HUES6 (cell line): ENCODE data around the gene NLRP6.
"Not testable (repeated sequence)": the region's sequence is repeated elsewhere in the genome, so short reads cannot be mapped to it uniquely, and the experiment has no call there.

Experiments
- H3K27ac ChIP-seq: 2 replicates; pipeline ENCODE4 v1.7.0; 2013; ENCODE audit warnings: low read depth, mild to moderate bottlenecking, low read length, inconsistent platforms
- H3K27me3 ChIP-seq: 2 replicates; pipeline ENCODE4 v1.6.1; 2013; ENCODE audit warnings: low read length; ENCODE audit not compliant: control insufficient read depth, insufficient read depth
- H3K36me3 ChIP-seq: 2 replicates; pipeline ENCODE4 v1.6.1; 2013; ENCODE audit warnings: low read length; ENCODE audit not compliant: control insufficient read depth, insufficient read depth
- H3K4me1 ChIP-seq: 2 replicates; pipeline ENCODE4 v1.6.1; 2013; ENCODE audit warnings: low read length; ENCODE audit not compliant: control insufficient read depth, insufficient read depth
- H3K4me3 ChIP-seq: 2 replicates; pipeline ENCODE4 v1.5.1; 2013; ENCODE audit warnings: low read depth, low read length
- H3K9ac ChIP-seq: one replicate; pipeline ENCODE4 v1.6.1; 2013; ENCODE audit warnings: mild to moderate bottlenecking, low read length
- H3K9me3 ChIP-seq: 2 replicates; pipeline ENCODE4 v1.6.1; 2013; ENCODE audit warnings: low read depth, low read length; ENCODE audit not compliant: control insufficient read depth, insufficient read depth

Gene NLRP6

DNA sequence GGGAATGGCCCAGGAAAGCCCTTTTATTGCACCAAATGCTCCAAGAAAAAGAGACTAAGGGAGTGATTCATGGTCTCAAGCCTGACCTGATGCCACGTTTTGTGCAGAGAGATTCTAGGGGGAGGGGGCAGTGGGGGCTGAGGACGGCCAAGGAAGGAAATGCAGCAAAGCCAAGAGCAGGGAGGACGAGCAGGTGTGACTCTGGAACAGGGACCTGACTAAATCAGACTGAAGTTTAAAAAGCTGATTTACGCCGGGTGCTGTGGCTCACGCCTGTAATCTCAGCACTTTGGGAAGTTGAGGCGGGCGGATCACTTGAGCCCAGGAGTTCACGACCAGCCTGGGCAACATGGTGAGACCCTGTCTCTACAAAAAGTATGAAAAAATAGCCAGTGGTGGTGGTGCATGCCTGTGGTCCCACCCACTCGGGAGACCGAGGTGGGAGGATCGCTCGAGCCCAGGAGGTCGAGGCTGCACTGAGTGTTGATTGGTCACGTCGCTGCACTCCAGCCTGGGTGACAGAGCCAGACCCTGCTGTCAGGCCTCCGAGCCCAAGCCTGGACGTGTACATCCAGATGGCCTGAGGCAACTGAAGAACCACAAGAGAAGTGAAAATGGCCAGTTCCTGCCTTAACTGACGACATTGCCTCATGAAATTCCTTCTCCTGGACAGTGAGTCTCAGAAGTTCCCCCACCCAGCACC, 53.3 kb downstream of the NLRP6 start:
- Histone ChIP-seq H3K27me3 (no peaks in the 10 kb centered on the region), H3K4me1 (peaks cover 28% of the 10 kb centered on the region), H3K9me3 (peaks cover 12% of the 10 kb centered on the region), H3K9ac (no peak overlapping the region), H3K36me3 (0 out of 2 replicates have a peak, but pooled peaks cover 5% of the 10 kb centered on the region), H3K27ac (no peak overlapping the region), H3K4me3 (no peak overlapping the region)

DNA sequence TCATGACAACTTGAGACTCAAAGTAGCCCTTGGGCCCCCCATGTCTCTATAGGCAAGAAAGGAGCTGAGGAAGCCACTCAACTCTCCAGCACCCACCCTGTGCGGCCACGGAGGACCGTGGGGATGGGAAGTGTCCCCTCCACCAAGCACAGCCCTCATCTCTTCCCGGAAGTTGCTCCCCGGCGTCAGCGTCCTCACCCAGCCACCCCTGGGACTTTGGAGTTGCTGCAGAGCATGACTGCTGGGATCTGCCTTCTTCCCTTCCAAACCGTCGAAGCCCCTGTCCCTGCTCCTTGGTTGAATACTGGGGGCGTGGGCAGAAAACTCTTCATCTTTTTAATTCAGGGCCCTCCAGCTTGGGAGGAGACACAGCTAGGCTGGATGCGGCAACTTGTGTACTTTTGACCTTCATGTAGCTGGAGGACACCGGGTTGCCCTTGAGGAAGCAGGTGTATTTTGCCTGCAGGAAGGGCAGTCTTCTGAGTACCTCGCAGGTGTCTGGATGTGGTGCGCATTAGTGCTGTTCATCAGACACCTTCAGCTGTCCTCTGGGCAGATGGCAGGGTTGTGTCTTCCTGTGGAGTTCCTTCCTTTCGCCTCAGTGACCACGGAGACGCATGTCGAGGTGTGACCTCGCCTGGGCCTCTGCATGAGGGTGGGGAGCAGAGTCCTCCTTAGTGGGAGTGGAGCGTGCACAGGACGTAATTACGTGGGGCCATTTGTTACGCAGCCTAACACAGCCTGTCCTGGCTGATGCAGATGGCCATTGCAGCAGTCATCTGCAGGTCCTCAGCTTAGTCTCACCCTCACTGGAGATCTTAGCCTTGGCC, 54.7 kb downstream of the NLRP6 start:
- H3K27ac ChIP-seq: peak overlapping the region; percentile 67; the same call in 1 of the 2 replicates
- H3K27me3 ChIP-seq: no peaks in the 10 kb centered on the region
- peaks cover 12% of the 10 kb centered on the region for H3K9me3 ChIP-seq
- 0 out of 2 replicates have a peak, but pooled peaks cover 5% of the 10 kb centered on the region for H3K36me3 ChIP-seq
- H3K4me3 ChIP-seq: no peak overlapping the region; the same call in 1 of the 2 replicates
- peaks cover 31% of the 10 kb centered on the region for H3K4me1 ChIP-seq
- no peak overlapping the region for H3K9ac ChIP-seq

DNA sequence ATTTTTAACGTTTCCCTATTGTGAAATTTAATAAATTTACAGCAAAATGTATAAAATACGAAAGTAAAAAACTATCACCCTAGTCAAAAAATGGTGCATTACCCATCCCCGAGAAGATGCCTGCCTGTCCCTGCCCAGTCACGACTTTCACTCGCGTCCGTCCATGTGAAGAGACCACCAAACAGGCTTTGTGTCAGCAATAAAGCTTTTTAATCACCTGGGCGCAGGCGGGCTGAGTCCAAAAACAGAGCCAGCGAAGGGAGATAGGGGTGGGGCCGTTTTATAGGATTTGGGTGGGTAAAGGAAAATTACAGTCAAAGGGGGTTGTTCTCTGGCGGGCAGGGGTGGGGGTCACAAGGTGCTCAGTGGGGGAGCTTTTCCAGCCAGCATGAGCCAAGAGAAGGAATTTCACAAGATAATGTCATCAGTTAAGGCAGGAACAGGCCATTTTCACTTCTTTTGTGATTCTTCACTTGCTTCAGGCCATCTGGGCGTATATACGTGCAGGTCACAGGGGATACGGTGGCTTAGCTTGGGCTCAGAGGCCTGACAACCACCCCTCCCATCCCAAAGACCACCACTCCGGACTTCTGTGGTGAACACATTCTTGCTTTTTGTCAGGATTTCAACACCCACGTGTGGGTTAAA, 55.5 kb downstream of the NLRP6 start:
- not testable (repeated sequence) for H3K36me3 ChIP-seq, H3K27me3 ChIP-seq
- peak overlapping the region; percentile 78 for H3K27ac ChIP-seq
- H3K4me1 ChIP-seq: peaks cover 31% of the 10 kb centered on the region
- peak overlapping the region; percentile 76 for H3K9ac ChIP-seq
- peaks cover 12% of the 10 kb centered on the region for H3K9me3 ChIP-seq
- H3K4me3 ChIP-seq: peak overlapping the region; percentile 46; the same call in 1 of the 2 replicates

DNA sequence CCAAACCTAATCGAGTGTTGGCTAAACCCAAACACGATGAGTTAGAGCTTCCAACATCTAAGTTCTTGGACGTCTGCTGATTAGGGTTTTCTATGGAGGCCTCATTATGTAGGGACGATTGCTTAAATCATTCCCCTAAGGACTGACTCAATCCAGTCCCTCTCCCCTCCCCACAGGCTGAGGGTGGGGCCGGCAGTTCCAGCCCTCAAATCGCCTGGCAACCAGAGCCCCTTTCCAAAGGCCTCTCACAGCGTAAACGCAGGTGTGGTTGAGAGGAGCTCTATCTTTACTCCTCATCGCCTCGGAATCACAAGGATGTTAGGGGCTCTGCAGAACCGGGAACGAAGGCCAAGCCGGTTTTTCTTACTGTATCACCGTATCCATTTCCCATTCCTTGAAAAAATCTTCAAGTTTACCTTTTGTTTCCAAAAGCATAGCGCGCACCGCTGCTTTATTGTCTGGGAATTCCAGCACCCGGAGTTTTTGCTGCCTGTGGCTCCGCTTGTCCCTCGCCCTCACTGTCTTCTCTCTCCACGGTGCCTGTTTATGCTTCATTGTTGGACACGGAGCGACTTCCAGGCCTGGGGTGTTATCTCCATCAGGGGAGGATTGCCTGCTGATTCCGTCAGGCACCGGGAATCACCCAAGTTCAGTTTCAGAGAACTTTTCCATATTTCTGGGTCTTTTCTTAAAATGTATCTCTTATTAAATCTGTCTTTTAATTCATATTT, 56.2 kb downstream of the NLRP6 start:
- Histone ChIP-seq H3K27me3 (no peaks in the 10 kb centered on the region), H3K27ac (peak overlapping the region; percentile 78), H3K4me1 (peaks cover 31% of the 10 kb centered on the region), H3K9me3 (peaks cover 12% of the 10 kb centered on the region), H3K36me3 (0 out of 2 replicates have a peak, but pooled peaks cover 5% of the 10 kb centered on the region), H3K4me3 (peak overlapping the region; percentile 46), H3K9ac (peak overlapping the region; percentile 76)
